ENCODE results near the gene NDUFS4.

Gene NDUFS4

GRCh38 chr5:53580547-53580946, 20.1 kb downstream of the NDUFS4 start:
- H3K79me2 ChIP-seq (ENCODE audit: insufficient read depth, low read length) = peaks cover 70% of the 10 kb centered on the region
- TF ChIP-seq EZH2 (IDR thresholded peaks at IDR 0.05; ENCODE audit: borderline replicate concordance, low read depth, low read length, severe bottlenecking) (no peak), CTCF (IDR thresholded peaks at IDR 0.05; ENCODE audit: borderline replicate concordance, extremely low read depth, low read length, poor library complexity, severe bottlenecking) (no peak)

GRCh38 chr5:53582225-53582624, 21.8 kb downstream of the NDUFS4 start:
- Histone ChIP-seq H3K4me1 (ENCODE audit: insufficient read depth, low read length) (no peaks in the 10 kb centered on the region), H2AFZ (ENCODE audit: low read depth, low read length) (no peak overlapping the region), H4K20me1 (ENCODE audit: insufficient read depth, low read length) (peaks cover 7% of the 10 kb centered on the region), H3K4me2 (ENCODE audit: insufficient read depth, low read length) (no peak overlapping the region), H3K36me3 (ENCODE audit: insufficient read depth, low read length) (no peaks in the 10 kb centered on the region), H3K9me3 (ENCODE audit: insufficient read depth, low read length, severe bottlenecking) (no peaks in the 10 kb centered on the region), H3K27me3 (ENCODE audit: insufficient read depth, low read length, poor library complexity) (no peaks in the 10 kb centered on the region), H3K4me3 (ENCODE audit: low read depth in 1 of 2, low read length in 2 of 2) (no peak overlapping the region), H3K27ac (ENCODE audit: low read length) (no peak overlapping the region), H3K79me2 (ENCODE audit: insufficient read depth, low read length) (peaks cover 62% of the 10 kb centered on the region), H3K9ac (ENCODE audit: low read depth, low read length) (no peak overlapping the region)
- no peak for ATAC-seq (ENCODE audit: insufficient read depth, low read depth)
- TF ChIP-seq EZH2 (IDR thresholded peaks at IDR 0.05; ENCODE audit: borderline replicate concordance, low read depth, low read length, severe bottlenecking) = no peak
- TF ChIP-seq CTCF (IDR thresholded peaks at IDR 0.05; ENCODE audit: borderline replicate concordance, extremely low read depth, low read length, poor library complexity, severe bottlenecking) = no peak
- no peak for DNase-seq

More at GRCh38 chr5:53580547-53580946, 20.1 kb downstream of the NDUFS4 start:
- Histone ChIP-seq H3K4me1 (ENCODE audit: insufficient read depth, low read length) (no peaks in the 10 kb centered on the region), H3K4me2 (ENCODE audit: insufficient read depth, low read length) (no peak overlapping the region), H3K27ac (ENCODE audit: low read length) (no peak overlapping the region), H3K27me3 (ENCODE audit: insufficient read depth, low read length, poor library complexity) (no peaks in the 10 kb centered on the region), H3K9me3 (ENCODE audit: insufficient read depth, low read length, severe bottlenecking) (no peaks in the 10 kb centered on the region), H3K36me3 (ENCODE audit: insufficient read depth, low read length) (no peaks in the 10 kb centered on the region), H3K9ac (ENCODE audit: low read depth, low read length) (no peak overlapping the region), H2AFZ (ENCODE audit: low read depth, low read length) (no peak overlapping the region), H4K20me1 (ENCODE audit: insufficient read depth, low read length) (peaks cover 21% of the 10 kb centered on the region), H3K4me3 (ENCODE audit: low read depth in 1 of 2, low read length in 2 of 2) (no peak overlapping the region)
- DNase-seq (no peak), ATAC-seq (ENCODE audit: insufficient read depth, low read depth) (no peak)

GRCh38 chr5:53590759-53591158, 30.3 kb downstream of the NDUFS4 start:
- Histone ChIP-seq H2AFZ (ENCODE audit: low read depth, low read length) (no peak overlapping the region), H3K4me1 (ENCODE audit: insufficient read depth, low read length) (no peaks in the 10 kb centered on the region), H3K79me2 (ENCODE audit: insufficient read depth, low read length) (peaks cover 65% of the 10 kb centered on the region), H3K36me3 (ENCODE audit: insufficient read depth, low read length) (no peaks in the 10 kb centered on the region), H3K9ac (ENCODE audit: low read depth, low read length) (no peak overlapping the region), H3K4me2 (ENCODE audit: insufficient read depth, low read length) (no peak overlapping the region), H3K4me3 (ENCODE audit: low read depth in 1 of 2, low read length in 2 of 2) (no peak overlapping the region), H4K20me1 (ENCODE audit: insufficient read depth, low read length) (peaks cover 12% of the 10 kb centered on the region; the same call in 1 of the 2 replicates), H3K27ac (ENCODE audit: low read length) (no peak overlapping the region), H3K9me3 (ENCODE audit: insufficient read depth, low read length, severe bottlenecking) (no peaks in the 10 kb centered on the region), H3K27me3 (ENCODE audit: insufficient read depth, low read length, poor library complexity) (no peaks in the 10 kb centered on the region)
- TF ChIP-seq CTCF (IDR thresholded peaks at IDR 0.05; ENCODE audit: borderline replicate concordance, extremely low read depth, low read length, poor library complexity, severe bottlenecking) = no peak
- TF ChIP-seq EZH2 (IDR thresholded peaks at IDR 0.05; ENCODE audit: borderline replicate concordance, low read depth, low read length, severe bottlenecking) = no peak
- DNase-seq (no peak), ATAC-seq (ENCODE audit: insufficient read depth, low read depth) (no peak)

GRCh38 chr5:53594419-53594818, 34.0 kb downstream of the NDUFS4 start:
- H3K27me3 ChIP-seq (ENCODE audit: insufficient read depth, low read length, poor library complexity) = no peaks in the 10 kb centered on the region
- H3K36me3 ChIP-seq (ENCODE audit: insufficient read depth, low read length) = no peaks in the 10 kb centered on the region
- H3K9ac ChIP-seq (ENCODE audit: low read depth, low read length) = no peak overlapping the region
- no peaks in the 10 kb centered on the region for H3K4me1 ChIP-seq (ENCODE audit: insufficient read depth, low read length)
- TF ChIP-seq CTCF (IDR thresholded peaks at IDR 0.05; ENCODE audit: borderline replicate concordance, extremely low read depth, low read length, poor library complexity, severe bottlenecking) = no peak
- TF ChIP-seq EZH2 (IDR thresholded peaks at IDR 0.05; ENCODE audit: borderline replicate concordance, low read depth, low read length, severe bottlenecking) = no peak
- no peak overlapping the region for H3K27ac ChIP-seq (ENCODE audit: low read length)
- no peak for DNase-seq
- peaks cover 64% of the 10 kb centered on the region for H3K79me2 ChIP-seq (ENCODE audit: insufficient read depth, low read length)
- H2AFZ ChIP-seq (ENCODE audit: low read depth, low read length) = no peak overlapping the region
- H3K9me3 ChIP-seq (ENCODE audit: insufficient read depth, low read length, severe bottlenecking) = no peaks in the 10 kb centered on the region
- no peak overlapping the region for H3K4me3 ChIP-seq (ENCODE audit: low read depth in 1 of 2, low read length in 2 of 2)
- ATAC-seq (ENCODE audit: insufficient read depth, low read depth) = no peak
- no peak overlapping the region for H3K4me2 ChIP-seq (ENCODE audit: insufficient read depth, low read length)
- H4K20me1 ChIP-seq (ENCODE audit: insufficient read depth, low read length) = peaks cover 12% of the 10 kb centered on the region; the same call in 1 of the 2 replicates

Measured in DND-41 (cell line).